Aortic smooth muscle cell (primary cell): ENCODE data around the gene NAA35. TPM values are rescaled to one million over a fixed set of nuclear protein-coding genes. Genes with fewer than 3 reads are reported as not detected.

Source experiments
- total RNA-seq: library from RNA; depleted of rRNA; stranded (reverse); fragments of >200 nt; gene quantifications from 2 replicates; pipeline ENCODE4 v1.2.3, GENCODE V29; 2014

Gene NAA35
- 19.2 and 22.7 TPM in 2 replicates for total RNA-seq

GRCh38 chr9:85940832-85941621 lies at the start of gene NAA35:
Gene NAA35, plus strand, starts transcription at chr9:85941146. Its CDS starts 1,014 bp downstream, at chr9:85942160.

Other genes starting within 250 kb of the NAA35 start
- 15.6 and 22.3 TPM in 2 replicates for gene AGTPBP1, start 199.2 kb upstream of the NAA35 start, total RNA-seq
- gene GOLM1, start 158.4 kb downstream of the NAA35 start, total RNA-seq = 27.0 and 30.5 TPM in 2 replicates